ENCODE measurements around the gene SLC30A10. TPM values are rescaled to one million over a fixed set of nuclear protein-coding genes. Genes with fewer than 3 reads are reported as not detected.

Gene SLC30A10
- polyA plus RNA-seq, 1 donor (not counting 4 experiments of a cell fraction or from before 2014, with no cell fraction given): 0.03 TPM

DNA sequence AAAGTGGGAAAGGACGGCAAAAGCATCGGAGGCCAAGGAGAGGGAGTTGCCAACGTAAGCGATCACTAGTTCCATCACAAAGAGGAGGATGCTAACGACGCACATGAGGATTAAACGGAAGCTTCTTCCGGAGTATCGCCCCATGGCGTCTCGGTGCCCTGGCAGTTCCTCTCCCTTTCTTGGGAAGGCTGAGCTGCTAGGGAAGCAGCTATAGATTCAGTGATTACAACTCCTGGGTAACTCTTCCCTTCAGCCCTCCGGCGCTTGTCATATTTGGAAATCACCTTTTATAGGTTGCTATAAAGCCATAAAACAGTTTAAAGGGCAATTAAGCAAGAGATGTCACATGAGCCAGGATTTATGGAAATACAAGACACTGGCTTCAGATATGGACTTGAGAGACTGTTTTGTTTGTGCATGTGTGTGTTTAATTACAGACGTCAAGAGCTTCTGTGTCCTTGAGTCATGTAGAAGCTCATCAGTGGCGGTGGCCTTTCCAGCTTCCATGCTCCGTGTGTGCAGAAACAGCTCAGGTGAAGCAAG is 30.6 kb upstream of the SLC30A10 start:
- no peak for TF ChIP-seq EZH2 (IDR thresholded peaks at IDR 0.05; ENCODE audit: low read length)
- TF ChIP-seq, protein P1, sequence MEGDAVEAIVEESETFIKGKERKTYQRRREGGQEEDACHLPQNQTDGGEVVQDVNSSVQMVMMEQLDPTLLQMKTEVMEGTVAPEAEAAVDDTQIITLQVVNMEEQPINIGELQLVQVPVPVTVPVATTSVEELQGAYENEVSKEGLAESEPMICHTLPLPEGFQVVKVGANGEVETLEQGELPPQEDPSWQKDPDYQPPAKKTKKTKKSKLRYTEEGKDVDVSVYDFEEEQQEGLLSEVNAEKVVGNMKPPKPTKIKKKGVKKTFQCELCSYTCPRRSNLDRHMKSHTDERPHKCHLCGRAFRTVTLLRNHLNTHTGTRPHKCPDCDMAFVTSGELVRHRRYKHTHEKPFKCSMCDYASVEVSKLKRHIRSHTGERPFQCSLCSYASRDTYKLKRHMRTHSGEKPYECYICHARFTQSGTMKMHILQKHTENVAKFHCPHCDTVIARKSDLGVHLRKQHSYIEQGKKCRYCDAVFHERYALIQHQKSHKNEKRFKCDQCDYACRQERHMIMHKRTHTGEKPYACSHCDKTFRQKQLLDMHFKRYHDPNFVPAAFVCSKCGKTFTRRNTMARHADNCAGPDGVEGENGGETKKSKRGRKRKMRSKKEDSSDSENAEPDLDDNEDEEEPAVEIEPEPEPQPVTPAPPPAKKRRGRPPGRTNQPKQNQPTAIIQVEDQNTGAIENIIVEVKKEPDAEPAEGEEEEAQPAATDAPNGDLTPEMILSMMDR (optimal IDR thresholded peaks at IDR 0.05 in 1 of 3, IDR thresholded peaks at IDR 0.05 in 1 of 3, conservative IDR thresholded peaks at IDR 0.05 in 1 of 3; ENCODE audit: extremely low read depth in 1 of 3, insufficient read depth in 2 of 3, low read length in 3 of 3): no peak
- Histone ChIP-seq H3K4me2 (ENCODE audit: control insufficient read depth, extremely low read depth, insufficient read depth, low read depth, low read length) (no peak overlapping the region), H3K36me3 (ENCODE audit: control insufficient read depth in 2 of 2, extremely low read depth in 1 of 2, insufficient read depth in 2 of 2, low read length in 2 of 2) (no peaks in the 10 kb centered on the region), H2AFZ (ENCODE audit: control insufficient read depth, low read length) (no peak overlapping the region), H3K4me3 (ENCODE audit: control insufficient read depth in 2 of 3, extremely low read depth in 1 of 3, insufficient read depth in 2 of 3, low read depth in 1 of 3, low read length in 3 of 3) (no peak overlapping the region), H3K79me2 (ENCODE audit: control insufficient read depth, insufficient read depth, low read length) (no peaks in the 10 kb centered on the region), H3K27ac (ENCODE audit: control insufficient read depth, insufficient read depth, low read length) (no peak overlapping the region), H3K9ac (ENCODE audit: control insufficient read depth, extremely low read depth, insufficient read depth, low read length) (no peak overlapping the region), H3K9me3 (ENCODE audit: control insufficient read depth, low read depth, low read length) (no peaks in the 10 kb centered on the region), H4K20me1 (ENCODE audit: control insufficient read depth, extremely low read depth, insufficient read depth, low read length) (no peaks in the 10 kb centered on the region), H3K9me1 (ENCODE audit: control insufficient read depth, extremely low read depth, insufficient read depth, low read length) (no peaks in the 10 kb centered on the region), H3K4me1 (ENCODE audit: control insufficient read depth, extremely low read depth, insufficient read depth, low read length) (no peaks in the 10 kb centered on the region), H3K27me3 (ENCODE audit: control insufficient read depth, extremely low read depth, insufficient read depth, low read length) (no peaks in the 10 kb centered on the region)
- dilution Hi-C loops (cut with MboI; ENCODE audit: extremely low pct_ligation_motif_present, low sequenced_read_pairs): no loop called here
- FAIRE-seq (no peak), DNase-seq (ENCODE audit: low read depth, low spot score) (no peak)

DNA sequence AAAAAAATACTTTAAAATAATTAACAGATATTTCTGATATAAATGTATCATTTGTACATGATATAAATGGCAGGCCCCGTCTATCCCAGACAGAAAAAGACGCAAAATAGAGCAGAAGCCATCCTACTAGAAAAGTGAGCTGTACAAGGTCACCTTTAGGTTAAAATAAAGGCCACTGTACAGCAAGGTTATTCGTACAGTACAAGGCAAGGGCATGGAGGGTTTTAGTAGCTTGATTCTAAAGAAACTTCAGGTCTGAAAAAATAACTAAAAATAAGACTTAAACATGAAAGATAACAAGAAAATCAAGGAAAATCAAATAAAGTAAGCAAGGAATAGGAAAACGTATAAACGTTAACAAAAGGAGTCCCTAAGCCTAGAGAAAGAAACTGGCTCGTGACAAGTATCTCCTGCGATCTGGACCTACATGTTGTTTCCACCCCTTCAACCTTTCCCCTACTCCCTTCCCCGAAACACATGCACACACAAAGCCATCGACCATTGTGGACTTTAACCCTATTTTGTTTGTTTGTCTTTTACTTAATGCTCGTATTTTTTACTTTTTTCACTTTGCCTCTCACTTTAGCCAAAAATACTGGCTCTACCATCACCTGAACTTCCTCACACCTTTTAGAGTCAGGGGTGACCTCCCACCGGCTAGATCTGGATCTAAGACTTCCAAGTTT is 26.5 kb upstream of the SLC30A10 start:
- Histone ChIP-seq H3K9me1 (ENCODE audit: control insufficient read depth, extremely low read depth, insufficient read depth, low read length) (no peaks in the 10 kb centered on the region), H3K9me3 (ENCODE audit: control insufficient read depth, low read depth, low read length) (no peaks in the 10 kb centered on the region), H3K4me2 (ENCODE audit: control insufficient read depth, extremely low read depth, insufficient read depth, low read depth, low read length) (no peak overlapping the region), H3K36me3 (ENCODE audit: control insufficient read depth in 2 of 2, extremely low read depth in 1 of 2, insufficient read depth in 2 of 2, low read length in 2 of 2) (no peaks in the 10 kb centered on the region), H3K79me2 (ENCODE audit: control insufficient read depth, insufficient read depth, low read length) (no peaks in the 10 kb centered on the region), H3K4me3 (ENCODE audit: control insufficient read depth in 2 of 3, extremely low read depth in 1 of 3, insufficient read depth in 2 of 3, low read depth in 1 of 3, low read length in 3 of 3) (no peak overlapping the region), H4K20me1 (ENCODE audit: control insufficient read depth, extremely low read depth, insufficient read depth, low read length) (no peaks in the 10 kb centered on the region), H3K27ac (ENCODE audit: control insufficient read depth, insufficient read depth, low read length) (no peak overlapping the region), H3K4me1 (ENCODE audit: control insufficient read depth, extremely low read depth, insufficient read depth, low read length) (no peaks in the 10 kb centered on the region), H3K27me3 (ENCODE audit: control insufficient read depth, extremely low read depth, insufficient read depth, low read length) (no peaks in the 10 kb centered on the region), H3K9ac (ENCODE audit: control insufficient read depth, extremely low read depth, insufficient read depth, low read length) (no peak overlapping the region), H2AFZ (ENCODE audit: control insufficient read depth, low read length) (no peak overlapping the region)
- no peak for DNase-seq (ENCODE audit: low read depth, low spot score)
- dilution Hi-C loops (cut with MboI; ENCODE audit: extremely low pct_ligation_motif_present, low sequenced_read_pairs): no loop called here
- no peak for TF ChIP-seq EZH2 (IDR thresholded peaks at IDR 0.05; ENCODE audit: low read length)
- no peak for FAIRE-seq

All from keratinocyte (primary cell).